GM18517 (cell line): Measurements from ENCODE around the gene ACTR2.
A peak's percentile ranks its signal among the peaks of the same experiment; 100 is the strongest.

Experiments used
- ATAC-seq: cut with Tn5 transposase; IDR thresholded peaks from one replicate; pipeline ENCODE4 v1.9.1; 2021; ENCODE audit warnings: mild to moderate bottlenecking, moderate library complexity; ENCODE audit not compliant: unreplicated experiment

Gene ACTR2

DNA sequence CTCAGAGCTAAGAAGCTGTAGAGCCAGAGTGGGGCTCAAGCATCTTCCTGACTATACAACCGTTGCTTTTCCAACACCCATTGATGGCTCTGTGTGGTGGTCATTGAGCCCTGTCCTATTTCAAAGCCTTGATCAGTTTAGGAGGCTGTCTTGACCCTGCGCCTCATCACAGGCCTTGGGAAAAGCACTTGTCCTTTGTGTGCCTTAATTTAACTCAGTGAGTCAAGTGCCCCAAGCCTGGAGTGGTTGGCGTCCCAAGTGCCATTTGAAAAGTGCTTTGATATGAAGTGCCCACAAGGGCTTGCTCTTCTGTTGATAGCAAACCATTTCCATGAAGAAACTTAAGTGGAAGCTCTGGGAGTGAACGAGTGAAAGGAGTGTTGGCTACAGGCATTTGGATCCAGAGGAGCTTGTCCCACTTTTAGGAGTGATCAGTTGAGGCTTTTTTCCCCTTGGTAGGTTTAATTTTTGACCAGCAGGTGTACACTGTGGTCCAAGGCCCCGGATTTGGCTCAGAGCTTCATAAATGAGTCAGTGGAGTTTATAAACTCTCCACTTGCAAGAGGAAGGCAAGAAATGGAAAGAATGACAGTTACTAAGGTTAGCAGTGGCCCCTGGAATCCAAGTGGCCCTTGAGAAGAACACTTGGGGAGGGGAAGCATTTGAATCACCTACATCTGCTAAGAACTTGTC, 50.3 kb downstream of the ACTR2 start:
- ATAC-seq: no peak

DNA sequence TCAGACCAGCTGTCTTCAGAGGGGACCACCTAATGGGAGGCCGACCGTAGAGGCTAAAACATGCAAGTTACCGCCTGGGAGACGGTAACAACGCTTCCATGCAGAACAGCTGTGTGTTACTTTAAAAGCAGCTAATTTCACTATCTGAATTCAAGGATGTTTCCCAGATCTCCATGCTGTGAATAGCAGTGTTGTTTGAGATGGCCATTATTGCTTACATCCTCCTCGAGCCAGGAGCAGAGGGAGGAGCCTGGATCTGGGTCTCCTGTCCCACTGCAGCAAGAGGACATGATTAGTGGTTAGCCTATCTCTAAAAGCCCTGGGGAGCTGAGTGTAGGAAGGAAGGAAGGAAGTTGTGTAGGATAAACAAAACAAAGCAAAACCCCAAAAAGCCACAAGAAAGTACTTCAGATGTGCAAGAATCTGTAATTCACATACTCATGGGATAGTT, 50.9 kb downstream of the ACTR2 start:
- no peak for ATAC-seq

DNA sequence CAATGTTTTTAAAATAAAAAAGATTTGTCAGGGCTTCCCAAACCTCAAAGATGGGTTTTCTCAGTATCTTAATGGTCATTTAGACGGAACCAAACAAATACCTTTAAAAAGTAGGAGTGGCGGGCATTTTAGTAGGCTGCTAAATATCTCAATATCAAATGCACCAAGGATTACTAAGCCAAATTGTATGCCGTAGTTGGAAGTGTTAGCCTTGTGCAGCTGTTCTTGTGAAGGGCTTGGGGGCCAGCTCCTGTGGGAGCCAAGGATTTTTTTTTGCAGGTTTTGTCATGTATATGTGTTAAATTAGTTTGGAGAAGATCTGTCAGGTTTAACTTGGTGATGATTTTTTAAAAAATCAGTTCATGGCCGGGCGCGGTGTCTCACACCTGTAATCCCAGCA, 52.1 kb downstream of the ACTR2 start:
- no peak for ATAC-seq

DNA sequence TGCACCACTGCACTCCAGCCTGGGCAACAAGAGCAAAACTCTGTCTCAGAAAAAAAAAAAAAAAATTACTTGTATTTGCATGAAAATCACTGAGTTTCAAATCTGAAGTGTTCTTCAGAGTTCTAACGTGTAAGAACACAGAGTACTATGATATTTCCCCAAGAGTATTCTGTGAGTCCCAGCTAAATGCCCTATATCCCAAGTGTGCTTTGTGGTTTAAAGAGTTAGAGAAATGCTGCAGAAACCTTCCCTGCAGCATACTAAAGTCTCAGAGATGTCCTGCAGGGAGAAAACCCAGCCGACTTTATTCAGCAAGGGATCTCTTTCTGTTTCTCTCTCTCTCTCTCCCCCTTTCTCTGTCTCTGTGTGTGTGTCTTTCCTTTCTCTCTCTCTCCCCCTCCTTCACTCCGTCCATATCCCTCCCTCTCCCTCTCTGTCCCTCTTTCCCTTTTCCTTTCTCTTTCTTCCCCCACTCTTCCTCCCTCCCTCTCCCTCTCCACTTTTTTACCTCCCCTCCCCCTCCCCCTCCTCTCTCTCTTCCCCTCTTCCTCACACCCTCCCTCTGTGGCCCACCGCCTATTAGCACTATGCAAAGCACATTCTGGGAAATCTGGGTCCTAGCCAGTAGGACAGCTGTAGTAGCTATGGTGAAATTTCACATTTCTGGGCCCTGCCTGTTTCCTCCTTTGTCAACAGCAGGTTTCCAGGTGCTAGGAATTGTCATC, 54.2 kb downstream of the ACTR2 start:
- ATAC-seq: no peak

DNA sequence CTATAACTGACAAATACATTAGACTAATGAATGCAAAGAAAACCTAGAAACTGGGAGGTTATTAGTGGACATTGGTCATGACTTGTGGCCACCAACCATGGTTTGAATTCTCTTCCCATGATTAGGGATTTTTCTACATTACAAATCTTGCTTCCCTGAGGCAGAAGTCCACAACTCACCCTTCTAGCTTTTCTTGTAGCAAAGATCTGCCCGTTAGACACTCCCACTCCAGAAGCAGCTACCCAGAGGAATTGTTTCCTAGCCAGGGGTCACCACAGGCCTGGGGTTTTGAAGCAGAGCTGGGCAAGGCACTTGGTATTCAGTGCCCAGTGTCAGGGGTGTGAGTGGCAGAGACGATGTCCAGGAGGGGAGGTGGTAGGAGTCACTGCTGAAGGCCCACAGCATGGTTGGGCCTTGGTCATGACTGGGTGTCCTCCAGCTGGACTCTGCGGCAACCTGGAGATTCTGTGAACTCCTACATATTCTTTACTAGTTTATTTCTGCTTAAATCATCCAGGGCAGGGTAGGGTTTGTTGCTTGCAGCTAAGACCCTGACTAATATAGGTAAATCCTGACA, 54.9 kb downstream of the ACTR2 start:
- ATAC-seq: no peak

DNA sequence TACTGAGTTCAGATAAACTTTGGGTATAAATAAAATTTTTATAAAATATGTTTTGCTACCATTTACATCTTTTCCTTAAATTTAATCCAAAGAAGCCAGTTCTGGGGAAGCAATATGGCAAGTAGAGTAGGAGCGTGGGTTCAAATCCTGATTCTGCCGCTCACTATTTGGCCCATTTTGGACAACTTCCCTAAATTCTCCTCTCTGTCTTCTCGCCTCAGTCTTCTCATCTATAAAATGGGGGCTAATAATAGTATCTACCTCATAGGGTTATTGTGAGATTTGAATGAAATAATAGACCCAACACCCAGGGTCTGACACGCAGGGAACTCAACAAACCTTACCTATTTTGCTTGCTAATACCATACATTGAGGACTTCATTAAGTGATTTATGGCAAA, 59.7 kb downstream of the ACTR2 start:
- no peak for ATAC-seq

DNA sequence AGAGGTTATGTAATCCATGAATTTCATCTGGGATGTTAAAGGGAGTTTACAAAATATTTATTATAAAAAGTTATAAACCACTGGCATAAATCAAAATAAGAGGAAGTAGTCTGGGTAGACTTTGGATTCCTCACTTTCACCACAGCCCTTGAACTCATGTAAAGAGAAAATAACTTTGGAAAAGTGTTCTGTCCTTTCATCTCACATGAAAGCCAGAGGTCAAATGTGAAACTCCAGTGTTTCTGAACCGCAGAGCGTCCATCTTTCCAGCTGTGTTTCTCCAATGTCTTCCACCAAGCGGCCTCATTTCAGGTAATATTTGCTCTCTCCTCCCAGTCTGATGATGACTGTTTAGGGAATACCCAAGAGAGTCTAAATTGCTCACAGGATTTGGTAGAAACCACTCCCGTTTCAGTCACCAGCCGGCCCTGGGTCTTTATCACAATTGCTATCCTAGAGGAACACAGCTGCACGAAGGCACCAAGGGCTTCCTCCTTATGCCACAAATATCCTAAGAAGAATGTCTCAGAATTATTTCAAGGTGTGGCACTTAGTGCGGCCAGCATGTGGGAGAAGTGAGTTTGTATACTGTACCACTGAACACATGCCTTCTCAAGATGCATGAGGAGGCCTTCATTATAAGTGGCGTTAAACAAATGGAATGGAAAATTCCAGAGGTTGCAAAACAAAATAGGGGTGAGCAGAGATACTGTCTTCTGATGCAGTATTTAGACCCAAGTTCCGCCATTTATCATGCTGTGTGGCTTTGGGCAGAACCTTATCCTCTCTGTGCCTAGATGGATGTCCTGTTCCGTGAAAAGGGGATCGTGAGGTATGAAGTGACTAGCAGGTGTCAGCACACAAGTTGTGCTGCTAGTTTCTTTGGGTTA, 63.8 kb downstream of the ACTR2 start:
- ATAC-seq: no peak

DNA sequence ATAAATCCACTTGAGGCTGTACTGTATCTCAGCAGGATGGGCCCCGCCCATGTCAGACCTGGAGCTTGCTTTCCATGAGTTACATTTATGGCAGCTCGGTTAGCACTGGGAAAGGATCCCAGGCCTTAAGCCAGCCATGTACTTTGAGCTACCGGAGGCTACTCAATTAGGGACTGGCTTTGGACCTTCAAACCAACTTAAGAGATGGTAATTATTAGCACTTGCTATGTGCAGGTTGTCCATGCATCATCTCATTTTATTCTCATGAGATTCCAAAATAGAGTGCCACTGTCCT, 64.4 kb downstream of the ACTR2 start:
- ATAC-seq: no peak

DNA sequence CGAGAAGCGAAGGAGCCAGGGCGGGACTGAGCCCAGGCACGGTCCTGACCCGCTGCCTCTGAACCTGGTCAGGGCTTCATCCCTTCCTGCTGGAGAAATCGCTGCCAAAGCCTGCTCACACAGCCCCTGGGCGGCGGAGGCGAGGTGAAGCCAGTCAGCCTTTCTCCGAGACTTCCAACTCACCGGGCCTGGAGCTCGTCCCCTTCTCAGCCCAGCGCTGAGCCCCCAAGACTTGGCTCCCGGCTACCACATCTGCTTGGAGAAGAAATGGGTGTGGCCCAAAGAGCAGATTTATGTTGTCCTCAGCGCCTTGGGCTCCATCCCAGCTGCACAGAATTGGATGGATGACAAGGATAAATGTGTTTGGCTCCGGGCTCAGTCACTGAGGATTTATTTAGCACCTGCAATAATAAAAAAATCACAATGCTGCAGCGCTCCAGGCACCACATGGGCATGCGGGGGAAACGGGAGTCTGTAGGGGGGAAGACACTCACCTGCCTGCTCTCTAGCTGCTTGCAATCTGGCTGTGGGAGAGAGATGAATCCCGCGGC, 64.9 kb downstream of the ACTR2 start:
- no peak for ATAC-seq

DNA sequence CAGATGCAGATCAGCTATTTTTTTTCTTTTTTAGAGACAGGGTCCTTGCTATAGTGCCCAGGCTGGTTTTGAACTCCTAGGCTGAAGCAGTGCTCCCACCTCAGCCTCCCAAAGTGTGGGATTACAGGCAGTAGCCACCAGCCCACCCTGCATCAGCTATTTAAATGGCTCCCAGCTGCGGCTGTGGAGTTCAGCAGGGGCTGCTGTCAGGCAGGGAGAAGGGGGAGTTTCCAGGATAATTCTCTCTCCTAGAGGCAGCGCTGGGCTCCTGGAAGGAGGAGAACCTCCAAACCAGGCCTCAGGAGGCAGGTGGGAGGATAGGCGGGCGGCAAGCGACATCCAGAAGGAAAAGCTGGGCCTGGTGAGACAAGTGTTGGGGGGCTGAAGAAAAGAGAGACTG, 65.7 kb downstream of the ACTR2 start:
- no peak for ATAC-seq

DNA sequence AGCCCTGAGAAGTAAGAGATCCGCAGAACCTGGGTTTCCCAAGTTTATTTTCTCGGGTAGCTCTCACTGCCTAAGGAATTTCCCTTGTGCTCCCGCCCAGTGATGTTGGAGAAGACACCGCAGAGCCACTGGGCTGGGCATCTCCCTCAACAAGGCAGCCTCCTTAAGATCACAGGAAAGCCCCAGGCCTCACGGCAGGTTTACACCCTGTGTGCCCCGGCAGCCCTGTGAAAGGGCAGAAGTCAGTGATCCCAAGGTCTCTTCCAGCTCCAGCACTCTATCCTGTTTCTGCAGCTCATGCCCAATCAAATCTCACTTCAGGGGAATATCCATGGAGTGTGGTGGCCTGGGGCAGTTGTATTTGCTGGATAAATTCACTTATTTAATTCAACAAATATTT, 66.5 kb downstream of the ACTR2 start:
- no peak for ATAC-seq

DNA sequence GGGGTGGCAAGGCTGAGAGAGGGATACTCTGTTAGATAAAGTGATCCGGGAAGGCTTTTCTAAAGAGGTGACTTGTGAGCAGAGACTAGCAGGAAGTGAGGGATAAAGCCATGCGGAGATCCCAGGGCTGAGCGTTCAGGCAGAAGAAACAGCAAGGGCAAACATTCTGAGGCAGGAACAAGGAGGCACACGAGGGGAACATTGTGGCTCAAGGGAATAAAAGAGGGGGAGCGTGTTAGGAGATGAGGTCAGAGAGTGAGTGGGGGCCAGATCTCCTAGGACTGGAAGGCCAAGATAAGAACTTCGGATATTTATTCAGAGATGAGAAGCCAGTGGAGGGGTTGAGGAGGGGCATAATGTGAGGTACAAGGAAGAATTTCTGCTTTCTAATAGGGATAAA, 67.1 kb downstream of the ACTR2 start:
- ATAC-seq: no peak

DNA sequence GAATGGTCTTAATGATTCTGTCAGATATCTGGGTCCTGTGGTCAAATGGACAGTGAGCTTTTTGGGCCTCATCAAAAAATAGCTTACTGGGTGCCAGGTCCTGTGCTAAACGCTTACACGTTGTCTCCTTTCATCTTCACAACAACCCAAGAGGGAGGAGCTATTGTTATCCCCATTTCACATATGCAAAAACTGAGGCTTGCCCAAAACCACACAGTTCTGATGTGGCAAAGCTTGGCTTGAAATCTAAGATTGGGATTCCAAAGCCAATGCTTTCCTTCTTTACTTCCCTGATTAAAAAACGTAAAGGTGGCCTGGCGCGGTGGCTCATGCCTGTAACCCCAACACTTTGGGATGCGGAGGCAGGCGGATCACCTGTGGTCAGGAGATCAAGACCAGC, 69.3 kb downstream of the ACTR2 start:
- no peak for ATAC-seq

DNA sequence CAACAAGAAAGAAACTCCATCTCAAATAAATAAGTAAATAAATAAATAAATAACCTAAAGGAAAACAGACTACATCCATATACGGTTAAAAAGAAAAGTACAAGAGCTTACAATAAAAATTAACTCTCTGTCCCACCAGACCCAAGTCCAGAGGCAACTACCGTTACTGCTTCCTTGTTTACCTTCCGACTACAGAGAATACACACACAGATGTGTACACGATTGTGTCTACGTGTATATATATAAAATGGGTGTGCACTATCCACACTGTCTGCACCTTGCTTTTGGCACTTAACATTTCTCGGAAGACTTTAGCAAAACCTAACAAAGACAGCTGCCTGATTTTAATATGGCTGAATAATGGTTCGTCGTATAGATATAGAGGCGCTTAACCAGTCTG, 69.9 kb downstream of the ACTR2 start:
- ATAC-seq: no peak

DNA sequence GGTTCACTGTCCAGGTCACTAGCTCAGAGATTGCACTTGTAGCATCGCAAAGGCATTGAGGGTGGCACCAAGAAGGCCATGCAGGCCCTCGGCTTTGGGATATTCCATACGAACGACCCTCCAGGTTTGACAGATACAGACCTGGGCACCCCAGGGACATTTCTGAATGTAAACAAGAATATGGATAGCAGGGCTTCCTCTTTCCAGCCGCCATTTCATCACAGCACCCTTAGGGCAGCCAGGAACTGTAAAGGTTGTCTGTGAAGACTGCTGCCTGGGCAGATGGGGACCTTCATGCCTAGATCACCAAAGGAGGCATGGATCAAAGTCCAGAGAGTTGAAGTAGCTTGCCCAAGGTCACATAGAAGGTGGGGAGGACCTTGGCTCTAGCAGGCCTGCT, 70.5 kb downstream of the ACTR2 start:
- no peak for ATAC-seq

DNA sequence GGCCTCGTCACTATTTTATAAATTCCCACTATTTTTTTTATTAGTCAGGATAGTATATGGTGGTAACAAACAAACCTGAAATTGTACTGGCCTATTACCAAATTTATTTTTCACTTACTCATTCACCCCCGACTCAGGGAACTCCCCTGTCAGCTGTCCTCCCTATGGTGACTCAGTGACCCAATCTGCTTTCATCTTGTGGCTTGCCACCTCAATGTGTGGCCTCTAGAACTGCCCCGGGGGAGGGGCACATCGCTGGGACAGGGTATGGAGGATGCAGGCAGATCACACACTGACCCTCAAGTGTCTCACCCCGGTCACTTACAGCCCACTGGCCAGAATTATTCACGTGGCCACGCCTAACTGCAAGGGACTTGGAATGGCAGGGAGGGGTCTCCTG, 71.6 kb downstream of the ACTR2 start:
- no peak for ATAC-seq

DNA sequence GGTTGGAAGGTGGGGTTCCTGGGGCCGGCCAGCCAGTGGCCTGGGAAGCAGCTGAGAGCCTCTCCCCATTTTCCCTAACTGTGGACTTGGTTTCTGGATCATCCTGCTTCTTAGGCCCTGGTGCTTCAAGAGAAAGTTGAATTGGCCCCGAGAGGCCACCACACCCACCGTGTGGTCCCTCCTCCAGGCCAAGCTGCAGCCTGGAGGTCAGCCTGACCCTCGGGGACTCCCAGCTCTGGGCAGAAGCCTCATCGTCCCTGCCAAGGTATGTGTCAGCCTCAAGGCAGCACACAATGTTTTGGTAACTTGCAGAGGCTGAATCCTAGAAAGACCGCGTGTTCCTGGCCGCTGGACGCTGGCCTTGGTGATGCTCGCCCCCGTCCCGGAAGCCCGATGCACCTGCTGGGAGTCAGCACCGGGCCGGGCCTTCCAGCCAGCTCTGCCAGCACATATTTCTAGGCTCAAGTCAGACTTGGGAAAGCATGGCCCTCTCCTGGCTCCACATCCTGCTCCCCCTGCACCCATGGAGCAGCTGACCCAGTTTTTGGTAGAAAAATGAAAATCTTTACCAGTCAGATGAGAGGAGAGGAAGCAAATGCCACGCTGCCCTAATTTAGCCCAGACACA, 72.6 kb downstream of the ACTR2 start:
- ATAC-seq: no peak

DNA sequence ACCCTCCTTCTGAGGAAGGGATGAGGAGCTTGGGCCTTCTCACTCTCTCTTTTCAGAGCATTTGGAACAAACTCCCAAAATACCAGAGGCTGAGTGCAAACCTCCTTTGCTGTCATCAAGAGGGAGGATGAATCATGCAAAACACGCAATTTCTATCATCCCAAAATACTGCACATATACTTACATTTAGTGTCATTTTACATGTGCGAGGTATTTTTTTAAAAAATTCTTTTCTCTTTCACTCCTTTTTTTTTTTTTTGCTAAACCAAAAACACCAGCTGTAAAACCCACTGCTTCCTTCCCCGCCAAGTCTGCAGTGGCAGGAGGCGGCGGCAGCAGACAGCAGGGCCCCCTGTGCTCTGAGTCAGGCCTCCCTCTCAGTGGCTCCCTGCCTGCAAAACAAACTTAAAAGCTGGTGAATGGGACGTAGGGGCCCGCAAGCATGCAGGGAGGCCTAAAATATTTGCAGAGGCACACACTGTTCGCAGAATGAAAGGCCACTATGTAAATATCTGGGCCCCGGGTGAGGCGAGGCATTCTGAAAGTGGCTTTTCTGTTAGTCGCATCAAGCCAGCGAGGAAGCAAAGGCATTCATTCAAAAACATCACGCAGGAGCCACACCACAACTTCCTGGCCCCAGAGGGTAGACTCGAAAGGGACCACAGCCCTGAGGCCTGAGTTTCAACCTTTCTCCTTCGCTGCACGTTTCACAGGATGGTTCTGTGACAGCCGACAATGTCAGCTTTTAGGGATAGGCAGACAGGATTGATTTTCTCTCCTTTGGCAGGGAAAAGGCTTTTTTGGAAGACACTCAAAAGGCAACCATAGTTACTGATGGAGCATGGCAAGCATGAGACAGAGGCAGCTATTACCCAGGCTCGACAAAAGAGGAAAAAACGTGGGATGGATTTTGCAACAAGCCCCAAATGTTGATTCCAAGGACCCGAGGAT, 73.4 kb downstream of the ACTR2 start:
- peak; percentile 89 for ATAC-seq

DNA sequence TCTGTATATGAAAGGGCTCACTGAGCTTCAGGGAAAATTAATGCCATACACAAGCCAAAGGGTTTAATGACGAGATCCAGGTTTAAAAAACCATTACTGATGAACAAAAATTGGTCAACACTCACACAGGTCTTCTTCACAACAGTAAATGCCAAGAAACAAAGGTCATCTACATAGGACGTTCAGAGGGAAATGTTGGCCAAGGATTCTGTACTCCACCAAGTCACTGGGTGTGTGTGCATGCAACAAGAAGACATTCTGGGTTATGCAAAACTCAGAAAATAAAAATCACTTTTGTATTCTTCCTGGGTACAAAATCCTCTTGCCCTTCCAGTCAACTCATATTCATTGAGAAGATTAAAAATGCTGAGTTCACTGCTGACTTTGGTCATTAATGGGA, 78.3 kb downstream of the ACTR2 start:
- ATAC-seq: no peak

DNA sequence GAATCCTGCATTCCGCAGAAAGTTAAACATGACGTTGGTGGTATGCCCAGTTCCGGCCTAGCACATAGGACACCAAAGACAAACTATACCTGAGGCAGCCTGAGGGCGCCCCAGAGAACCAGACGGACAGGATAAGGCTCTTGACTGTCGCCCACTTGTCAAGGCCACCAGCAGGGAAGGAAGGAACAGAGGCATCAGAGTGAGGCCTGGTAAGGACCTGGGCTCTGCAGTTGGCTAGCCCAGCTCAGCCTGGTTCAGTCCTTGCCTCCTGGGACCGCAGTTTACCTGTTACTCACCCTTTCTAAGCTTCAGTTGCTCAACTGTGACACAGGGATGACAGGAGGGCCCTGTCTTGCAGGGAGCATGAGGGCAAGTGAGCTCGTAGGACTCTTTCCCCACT, 82.1 kb downstream of the ACTR2 start:
- no peak for ATAC-seq
